HG03039 (cell line): ENCODE measurements around the gene CAMSAP3.
"Not testable (repeated sequence)": the region's sequence is repeated elsewhere in the genome, so short reads cannot be mapped to it uniquely, and the experiment has no call there.

Experiments
- ATAC-seq: cut with Tn5 transposase; IDR thresholded peaks from one replicate; pipeline ENCODE4 v1.9.1; 2021; ENCODE audit warnings: mild to moderate bottlenecking, moderate library complexity; ENCODE audit not compliant: unreplicated experiment

Gene CAMSAP3

DNA sequence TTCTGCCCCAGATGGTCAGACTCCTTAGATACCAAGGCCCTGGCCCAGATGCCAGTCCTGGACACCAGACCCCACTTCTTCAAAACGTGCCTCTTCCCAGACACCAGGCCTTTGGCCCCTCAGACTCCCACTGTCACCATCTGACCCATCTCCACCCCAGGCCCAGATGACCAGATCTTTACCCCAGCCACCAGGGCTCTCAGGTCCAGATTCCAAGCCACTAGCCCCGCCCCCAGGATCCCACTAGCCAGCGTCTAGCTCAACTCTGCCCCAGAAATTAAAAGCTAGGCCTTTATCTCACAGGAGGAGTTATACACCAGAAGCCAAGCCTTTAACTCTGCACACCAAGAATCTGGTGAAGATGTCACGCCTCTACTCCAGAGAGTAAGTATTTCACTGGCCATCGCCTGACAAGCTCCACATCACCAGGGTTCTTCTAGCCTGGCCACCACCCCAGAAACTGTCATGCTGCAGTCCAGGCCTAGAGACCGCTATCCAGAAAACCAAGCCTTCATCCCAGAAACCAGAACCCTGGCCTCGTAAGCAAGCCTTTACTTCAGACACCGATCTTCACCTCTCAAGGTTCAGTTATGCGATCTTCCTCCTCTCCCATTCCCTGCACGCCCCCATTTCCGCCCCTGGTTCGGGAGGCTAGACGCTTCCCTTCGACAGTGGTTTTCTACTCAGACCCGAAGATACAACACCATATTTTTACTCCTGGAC, 33.1 kb downstream of the CAMSAP3 start:
- no peak for ATAC-seq

DNA sequence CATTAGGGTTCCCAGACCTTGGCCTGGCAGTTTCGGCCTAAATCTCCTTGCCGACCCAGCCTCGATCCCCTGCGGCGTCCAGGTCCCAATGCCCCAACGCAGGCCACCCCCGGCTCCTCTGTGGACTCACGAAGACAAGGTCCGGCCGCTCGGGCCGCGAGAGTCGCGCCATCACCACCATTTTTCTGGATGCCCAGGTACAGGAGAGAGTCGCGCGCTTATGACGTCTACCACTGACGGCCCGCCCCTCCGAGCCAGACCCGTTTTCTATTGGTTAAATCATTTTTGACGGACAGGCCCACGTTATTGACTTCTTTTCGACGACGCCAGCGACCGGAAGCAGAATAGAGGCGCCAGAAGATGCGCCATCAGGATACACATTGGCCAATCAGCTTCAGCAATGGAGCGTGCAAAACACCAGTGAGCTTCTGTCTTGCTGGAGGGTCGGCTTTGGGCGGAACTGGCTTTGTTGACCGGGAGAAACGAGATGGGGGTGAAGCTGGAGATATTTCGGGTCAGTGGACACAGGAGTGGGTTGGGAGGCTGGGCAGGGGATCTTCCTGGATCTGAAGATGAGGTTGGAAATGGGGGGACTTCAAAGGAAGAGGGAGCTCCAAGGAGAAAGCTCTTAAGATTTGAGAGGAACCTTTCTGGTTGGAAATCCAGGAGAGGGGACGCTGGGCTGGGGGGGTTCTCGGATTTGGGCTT, 33.8 kb downstream of the CAMSAP3 start, which contains the start of the genes PET100 and XAB2:
TSS of gene PET100 (plus strand) at position 447 of the 708 bp plus-strand sequence. CDS start at position 488, 41 bp downstream.
TSS of gene XAB2 (minus strand) at position 199 of the 708 bp plus-strand sequence. CDS start at position 181, 18 bp downstream.
- peak; percentile 69 for ATAC-seq

DNA sequence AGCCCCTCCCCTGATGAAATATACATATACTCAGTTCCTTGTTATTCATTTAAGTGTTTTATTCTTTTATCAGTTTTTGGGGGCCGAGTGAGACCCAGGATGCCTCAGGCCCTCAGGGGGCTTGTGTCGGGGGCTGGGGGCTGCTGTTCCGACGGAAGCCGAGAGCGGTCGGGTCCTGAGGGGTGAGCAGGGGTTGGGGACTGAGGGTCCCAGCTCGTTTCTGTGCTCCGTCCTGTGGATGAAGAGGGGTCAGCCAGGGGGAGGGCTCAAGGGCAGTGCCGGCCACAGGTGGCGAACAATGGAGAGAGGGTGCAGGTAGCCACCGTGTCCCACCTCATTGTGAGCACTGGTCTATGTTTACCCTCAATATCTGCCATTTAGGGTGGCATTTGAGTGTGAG, 35.9 kb downstream of the CAMSAP3 start:
- no peak for ATAC-seq

DNA sequence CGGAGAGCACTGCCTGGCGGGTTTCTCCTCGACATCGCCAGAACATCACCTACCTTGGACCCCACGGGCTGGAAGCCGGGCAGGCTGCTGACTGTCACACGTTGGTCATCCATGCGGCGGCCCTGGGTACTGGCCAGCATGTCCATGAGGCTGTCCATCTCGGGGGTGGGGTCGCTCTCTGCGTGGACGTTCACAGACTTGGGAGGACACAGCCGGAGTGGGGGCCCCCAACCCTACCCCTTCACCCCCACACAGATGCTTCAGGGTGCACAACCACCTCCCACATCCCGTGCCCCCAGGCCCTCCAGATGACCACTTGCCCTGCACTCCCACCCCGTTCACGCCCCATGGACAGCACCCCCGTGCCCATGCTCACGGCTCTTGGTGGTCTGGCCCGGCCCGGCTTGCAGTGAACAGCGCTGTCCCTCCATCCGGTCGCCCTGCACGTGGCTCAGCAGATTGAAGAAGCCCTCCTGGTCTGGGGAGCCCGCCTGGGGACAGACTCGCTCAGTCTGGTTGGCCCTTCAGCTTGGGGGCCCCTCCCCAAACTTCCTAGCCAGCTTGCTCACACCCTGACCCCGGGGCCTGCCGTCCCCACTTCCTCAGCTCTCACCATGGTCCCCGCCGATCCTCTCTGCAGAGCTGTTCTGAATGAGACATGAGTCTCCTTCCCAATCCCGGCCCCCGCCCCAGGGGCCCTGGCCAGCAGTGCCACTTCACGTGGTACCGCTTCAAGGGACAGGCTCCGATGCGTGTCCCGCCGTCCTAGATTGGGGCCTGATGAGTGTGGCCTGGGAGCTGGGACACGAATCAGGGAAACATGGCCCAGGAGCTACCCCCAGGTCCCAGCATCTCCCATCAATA, 36.9 kb downstream of the CAMSAP3 start:
- ATAC-seq = no peak

DNA sequence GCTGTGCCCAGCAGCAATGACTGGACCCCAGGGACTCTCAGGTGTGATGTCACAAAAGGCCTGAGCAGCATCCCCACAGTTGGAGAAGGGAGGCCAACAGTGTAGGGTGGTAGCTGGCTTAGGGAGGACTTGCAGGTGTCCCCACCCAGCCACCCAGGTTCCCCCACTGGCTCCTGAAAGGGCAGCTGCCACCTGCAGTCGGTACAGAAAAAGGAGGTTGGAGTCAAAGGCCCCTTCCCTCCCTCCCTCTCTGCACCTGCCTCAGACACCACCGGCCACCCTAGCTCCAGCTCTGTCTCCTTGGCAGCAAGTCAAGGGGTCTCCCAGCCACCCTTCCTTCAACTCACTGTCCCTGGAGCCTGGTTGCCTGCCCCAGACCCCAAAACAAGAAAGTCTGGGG, 38.0 kb downstream of the CAMSAP3 start, which contains the start of gene PCP2:
TSS of gene PCP2 (minus strand) at position 22 of the 400 bp plus-strand sequence. CDS start 262 bp downstream, outside the sequence.
- no peak for ATAC-seq

DNA sequence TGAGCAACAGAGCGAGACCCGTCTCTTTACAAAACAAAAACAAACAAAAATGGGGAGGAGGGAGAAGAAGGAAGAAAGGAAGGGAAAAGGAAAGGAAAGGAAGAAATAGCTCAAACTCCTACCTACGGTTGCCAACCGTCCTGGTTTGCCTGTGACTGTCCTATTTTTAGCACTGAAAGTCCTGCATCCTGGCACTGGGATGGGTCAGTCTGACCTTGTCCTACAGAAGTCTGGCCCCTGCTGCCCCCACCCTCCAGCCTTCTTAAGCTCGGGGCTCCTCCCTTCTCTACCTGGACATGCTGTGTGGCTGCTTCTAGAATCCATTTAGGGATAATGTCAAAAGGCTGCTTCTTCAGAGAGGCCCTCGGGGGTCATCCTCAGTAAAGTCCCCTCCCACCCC, 40.0 kb downstream of the CAMSAP3 start:
- ATAC-seq = no peak

DNA sequence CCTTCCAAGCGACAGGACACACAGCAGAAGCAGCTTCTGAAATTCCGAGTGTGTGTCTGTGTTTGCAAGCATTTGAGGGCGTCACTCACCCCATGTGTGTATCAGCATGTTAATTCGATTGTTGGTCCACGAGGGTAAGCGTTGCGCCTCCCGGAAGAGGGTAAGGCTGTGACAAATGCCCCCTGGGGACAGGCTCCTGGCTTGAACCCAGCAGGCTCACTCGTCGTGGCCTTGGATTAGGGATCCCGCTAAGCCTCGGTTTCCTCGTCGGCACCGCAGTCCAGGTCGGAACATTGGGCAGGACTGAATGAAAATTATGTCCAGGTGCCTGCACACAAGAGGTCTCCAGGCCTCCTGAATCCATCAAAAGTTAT, 40.6 kb downstream of the CAMSAP3 start:
- no peak for ATAC-seq

DNA sequence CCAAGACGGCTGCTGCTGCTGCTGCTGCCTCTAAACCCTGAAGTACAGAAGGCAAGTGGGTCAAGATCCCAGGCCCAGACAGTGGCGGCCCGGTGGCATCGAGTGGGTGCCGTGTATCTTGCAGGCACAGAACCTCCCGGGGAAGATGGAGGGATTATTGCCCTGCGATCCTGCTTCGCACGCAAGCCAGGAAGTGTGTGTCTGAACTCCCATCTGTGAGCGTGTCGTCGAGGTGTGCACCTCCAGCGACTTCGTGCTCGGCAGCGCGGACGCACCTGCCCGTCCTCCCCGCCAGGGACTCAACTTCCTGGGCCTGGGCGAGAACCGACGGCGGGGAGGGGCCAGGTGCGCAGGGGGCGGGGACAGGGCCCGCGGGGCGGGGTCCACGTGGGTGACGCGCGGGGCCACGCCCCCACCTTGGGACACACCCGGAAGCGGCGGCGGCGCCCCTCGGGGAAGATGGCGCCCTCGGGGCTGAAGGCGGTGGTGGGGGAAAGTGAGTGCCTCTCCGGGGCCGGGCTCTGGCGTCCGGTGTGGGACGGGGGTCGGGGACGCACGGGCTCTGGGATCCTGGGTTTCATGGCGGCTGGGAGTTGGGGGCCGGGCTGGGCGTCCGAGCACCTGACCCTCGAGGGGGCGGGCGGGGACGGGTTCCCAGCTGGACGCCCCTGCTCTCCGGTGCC, 41.2 kb downstream of the CAMSAP3 start, which contains the start of gene STXBP2:
TSS of gene STXBP2 (plus strand) at position 420 of the 683 bp plus-strand sequence. CDS start at position 460, 40 bp downstream.
- peak; percentile 71 for ATAC-seq

DNA sequence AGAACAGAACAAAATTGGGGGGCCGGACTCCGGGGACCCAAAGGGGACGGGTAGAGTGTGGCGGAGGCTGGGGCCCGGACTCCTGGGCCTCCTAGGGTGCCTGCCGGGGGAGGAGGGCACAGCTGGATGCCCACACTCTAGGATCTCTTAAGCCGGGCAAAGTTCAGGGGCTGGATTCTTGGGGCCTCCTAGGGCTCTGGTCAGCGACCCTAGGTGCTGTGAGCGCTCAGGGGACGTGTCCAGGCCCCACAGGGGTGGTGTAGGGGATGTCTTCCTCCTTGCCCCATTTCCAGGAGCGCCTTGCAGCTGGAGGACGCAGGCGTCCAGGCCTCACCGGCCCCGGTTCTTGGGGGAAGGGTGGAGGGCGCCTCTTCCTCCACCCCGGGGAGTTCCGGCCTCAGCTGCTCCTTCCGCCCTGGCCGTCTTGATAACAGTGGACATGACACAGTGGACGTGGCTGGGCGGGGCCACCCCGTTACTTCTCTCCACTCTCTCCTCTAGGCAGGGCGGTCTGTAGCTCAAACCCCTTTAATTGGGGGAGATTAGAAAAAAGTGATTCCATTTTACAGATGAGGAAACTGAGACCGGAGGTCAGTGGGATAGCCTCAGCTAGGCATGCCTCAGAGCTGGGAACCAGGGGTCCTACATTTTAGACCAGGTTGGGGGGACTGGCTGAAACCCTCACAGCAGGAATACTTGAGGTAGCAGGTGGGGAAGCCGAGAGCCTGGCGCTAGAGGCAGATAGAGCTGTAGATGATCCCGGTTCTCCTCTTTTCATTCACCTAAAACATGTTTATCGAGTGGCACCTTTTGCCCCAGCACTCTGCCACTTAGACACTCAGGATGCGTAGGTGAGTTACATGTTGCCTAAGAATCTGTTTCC, 42.0 kb downstream of the CAMSAP3 start:
- no peak for ATAC-seq

DNA sequence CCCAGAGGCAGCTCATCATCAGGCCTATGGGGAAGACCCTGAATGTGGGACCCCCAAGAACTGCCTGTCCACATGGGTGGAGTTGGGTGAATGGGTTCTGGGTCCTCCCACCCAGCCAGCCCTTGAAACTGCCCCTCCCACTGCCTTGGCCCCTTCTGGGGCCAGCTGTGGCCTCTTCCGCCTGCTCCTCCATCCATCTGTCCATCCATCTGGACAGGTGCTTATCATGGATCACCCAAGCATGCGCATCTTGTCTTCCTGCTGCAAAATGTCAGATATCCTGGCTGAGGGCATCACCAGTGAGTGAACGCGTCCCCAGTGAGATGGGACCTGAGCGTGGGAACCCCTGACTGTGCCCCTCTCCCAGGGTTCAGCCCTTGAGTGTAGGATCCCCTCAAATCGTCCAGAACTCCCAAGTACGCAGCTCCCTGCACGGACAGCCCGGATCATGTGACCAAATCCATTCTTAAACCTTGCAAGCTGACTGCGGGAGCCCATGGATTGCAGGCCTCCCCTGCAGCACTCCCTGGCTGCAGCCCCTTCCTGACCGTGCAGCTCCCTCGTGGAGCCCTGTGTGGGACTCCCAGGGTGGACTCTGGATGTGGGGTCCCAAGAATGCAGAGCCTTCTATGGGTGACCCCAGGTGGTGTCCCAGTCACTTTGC, 43.3 kb downstream of the CAMSAP3 start:
- no peak for ATAC-seq

DNA sequence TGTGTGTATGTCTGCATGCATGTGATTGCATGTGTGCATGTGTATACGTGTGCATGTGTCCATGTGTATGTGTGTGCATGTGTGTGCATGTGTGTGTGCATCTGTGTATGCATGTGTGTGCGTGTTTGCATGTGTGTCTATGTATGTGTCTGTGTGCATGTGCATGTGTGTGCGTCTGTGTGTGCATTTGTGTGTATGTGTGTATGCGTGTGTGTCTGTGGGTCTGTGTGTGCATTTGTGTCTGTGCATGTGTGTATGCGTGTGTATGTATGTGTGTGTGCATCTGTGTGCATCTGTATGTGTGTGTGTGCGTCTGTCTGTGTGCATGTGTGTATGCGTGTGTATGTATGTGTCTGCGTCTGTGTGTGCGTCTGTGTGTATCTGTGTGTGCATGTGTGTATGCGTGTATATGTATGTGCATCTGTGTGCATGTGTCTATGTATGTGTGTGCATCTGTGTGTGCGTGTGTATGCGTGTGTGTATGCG, 44.2 kb downstream of the CAMSAP3 start:
- no peak for ATAC-seq

DNA sequence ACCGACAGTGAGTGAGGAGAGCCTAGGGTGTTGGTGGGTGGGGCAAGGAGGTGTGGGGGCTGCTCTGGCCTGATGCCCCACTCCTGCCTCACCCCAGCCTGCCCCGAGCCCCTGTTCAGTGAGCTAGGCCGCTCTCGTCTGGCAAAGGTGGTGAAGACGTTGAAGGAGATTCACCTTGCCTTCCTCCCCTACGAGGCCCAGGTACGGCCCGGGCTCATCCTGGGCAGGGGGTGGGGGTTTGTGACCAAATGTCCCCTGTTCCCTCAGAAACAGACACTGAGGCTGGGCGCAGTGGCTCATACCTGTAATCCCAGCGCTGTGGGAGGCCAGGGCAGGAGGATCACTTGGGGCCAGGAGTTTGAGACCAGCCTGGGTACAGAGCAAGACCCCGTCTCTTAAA, 45.1 kb downstream of the CAMSAP3 start:
- ATAC-seq = no peak

DNA sequence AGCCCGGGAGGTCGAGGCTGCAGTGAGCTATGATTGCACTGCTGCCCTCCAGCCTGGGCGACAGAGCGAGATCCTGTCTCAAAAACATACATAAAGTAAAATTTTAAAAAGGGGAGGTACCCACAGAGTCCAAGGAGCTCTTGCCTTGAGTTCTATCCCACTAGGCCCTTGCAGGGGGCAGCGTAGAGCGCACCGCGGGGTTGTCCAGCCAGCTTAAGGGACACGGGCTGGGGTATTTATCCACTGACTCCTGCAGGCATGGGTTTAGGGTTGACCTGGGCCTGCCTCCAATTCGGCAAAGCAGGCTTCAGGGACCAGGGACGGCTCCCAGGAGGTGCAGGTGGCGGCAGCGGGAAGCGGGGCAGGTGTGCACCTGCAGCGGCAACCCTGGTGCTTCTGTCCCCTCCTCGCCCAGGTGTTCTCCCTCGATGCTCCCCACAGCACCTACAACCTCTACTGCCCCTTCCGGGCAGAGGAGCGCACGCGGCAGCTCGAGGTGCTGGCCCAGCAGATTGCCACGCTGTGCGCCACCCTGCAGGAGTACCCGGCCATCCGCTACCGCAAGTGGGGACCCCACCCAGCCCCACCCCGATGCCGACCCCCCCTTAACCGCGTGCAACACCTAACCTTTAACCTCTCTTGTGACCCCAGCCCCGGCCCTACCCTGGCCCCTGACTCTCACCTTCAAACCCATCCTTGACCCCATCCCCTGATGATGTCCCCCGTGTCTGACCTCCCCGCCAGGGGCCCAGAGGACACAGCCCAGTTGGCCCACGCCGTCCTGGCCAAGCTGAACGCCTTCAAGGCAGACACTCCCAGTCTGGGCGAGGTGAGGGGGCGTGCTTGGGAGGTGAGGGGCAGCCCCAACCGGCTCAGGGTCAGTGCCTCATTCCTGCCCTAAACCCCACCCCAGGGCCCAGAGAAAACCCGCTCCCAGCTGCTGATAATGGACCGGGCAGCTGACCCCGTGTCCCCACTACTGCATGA, 45.9 kb downstream of the CAMSAP3 start:
- ATAC-seq = no peak

DNA sequence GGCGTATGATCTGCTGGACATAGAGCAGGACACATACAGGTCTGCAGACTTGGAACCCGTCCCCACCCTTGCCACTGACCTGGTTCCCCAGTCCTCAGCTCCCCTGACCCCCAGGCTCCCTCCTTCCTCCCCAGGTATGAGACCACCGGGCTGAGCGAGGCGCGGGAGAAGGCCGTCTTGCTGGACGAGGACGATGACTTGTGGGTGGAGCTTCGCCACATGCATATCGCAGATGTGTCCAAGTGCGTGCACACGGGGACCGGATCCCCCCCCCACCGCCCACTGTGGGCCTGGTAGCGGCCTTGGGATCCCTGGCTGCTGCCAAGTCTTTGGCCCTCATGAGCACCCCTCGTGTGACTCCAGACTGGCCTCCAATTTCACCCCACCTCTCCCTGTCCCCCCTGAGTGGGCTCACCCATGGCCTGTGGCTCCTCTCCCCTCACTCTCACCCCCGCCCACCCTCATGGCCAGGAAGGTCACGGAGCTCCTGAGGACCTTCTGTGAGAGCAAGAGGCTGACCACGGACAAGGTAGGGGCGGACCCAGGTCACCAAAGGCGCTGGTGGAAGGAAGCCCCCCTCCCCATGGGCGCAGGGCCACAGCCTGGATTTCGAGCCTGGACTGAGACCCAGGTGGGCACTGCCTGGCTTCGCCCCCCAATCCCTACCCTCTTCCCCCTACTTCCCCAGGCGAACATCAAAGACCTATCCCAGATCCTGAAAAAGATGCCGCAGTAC, 46.8 kb downstream of the CAMSAP3 start:
- no peak for ATAC-seq

DNA sequence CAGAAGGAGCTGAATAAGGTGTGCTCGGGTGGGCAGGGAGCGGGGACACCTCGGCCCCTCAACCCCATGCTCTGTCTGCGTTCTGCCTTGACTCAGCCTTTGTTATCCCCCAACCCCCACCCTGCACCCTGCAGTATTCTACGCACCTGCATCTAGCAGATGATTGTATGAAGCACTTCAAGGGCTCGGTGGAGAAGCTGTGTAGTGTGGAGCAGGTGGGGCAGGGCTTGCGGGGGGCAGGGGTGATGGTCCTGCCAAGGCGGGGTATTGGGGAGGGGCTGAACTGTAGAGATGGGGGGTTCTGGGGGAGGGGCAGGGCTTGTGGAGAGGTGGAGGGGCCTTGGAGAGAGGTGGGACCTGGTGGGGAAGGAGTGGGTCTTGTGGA, 47.4 kb downstream of the CAMSAP3 start:
- ATAC-seq = no peak

DNA sequence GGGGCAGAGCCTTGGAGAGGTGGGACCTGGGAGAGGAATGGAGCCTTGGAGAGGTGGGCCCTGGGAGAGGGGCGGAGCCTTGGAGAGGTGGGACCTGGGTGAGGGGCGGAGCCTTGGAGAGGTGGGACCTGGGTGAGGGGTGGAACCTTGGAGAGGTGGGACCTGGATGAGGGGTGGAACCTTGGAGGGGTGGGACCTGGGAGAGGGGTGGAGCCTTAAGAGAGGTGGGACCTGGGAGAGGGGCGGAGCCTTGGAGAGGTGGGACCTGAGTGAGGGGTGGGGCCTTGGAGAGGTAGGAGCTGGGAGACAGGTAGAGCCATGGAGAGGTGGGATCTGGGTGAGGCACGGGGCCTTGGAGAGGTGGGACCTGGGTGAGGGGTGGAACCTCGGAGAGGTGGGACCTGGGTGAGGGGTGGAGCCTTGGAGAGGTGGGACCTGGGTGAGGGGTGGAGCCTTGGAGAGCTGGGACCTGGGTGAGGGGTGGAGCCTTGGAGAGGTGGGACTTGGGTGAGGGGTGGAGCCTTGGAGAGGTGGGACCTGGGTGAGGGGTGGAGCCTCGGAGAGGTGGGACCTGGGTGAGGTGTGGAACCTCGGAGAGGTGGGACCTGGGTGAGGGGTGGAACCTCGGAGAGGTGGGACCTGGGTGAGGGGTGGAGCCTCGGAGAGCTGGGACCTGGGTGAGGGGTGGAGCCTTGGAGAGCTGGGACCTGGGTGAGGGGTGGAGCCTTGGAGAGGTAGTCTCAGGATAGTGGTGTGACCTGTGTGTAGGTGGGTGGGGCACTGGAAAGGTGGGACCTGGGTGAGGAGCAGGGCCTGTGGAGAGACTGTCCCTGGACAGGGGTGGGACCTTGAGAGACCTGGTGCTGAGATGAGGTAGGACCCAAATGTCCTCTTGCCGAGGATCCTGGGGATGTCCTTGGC, 48.2 kb downstream of the CAMSAP3 start:
- ATAC-seq = not testable (repeated sequence)
